NCI-H1436 treated with DMSO at 0.1 percent for 48 hours (cell line): ENCODE measurements around the gene DBF4B.

Source experiments
- DNase-seq: peaks from one replicate; lab custom pipeline; 2025; lab: John Stamatoyannopoulos, UW

Gene DBF4B

GRCh38 chr17:44777394-44778348 lies 69.2 kb downstream of the DBF4B start:
- no peak for DNase-seq

GRCh38 chr17:44778656-44779210 lies 70.3 kb downstream of the DBF4B start:
- no peak for DNase-seq

GRCh38 chr17:44779211-44780025 lies 71.0 kb downstream of the DBF4B start:
- no peak for DNase-seq

- DNase-seq, result no peak
Measured at GRCh38 chr17:44780161-44780560, 71.7 kb downstream of the DBF4B start.

GRCh38 chr17:44780845-44781480 lies 72.5 kb downstream of the DBF4B start:
- DNase-seq, result no peak

GRCh38 chr17:44781551-44782325 lies 73.3 kb downstream of the DBF4B start:
- DNase-seq, result no peak

- DNase-seq, result no peak
Measured at GRCh38 chr17:44782326-44782850, 73.9 kb downstream of the DBF4B start.

GRCh38 chr17:44785921-44786320 lies 77.5 kb downstream of the DBF4B start:
- no peak for DNase-seq

- DNase-seq, result no peak
Measured at GRCh38 chr17:44786551-44787081, 78.2 kb downstream of the DBF4B start.

GRCh38 chr17:44787271-44787940 lies 78.9 kb downstream of the DBF4B start:
- DNase-seq, result no peak

GRCh38 chr17:44788139-44788538 lies 79.7 kb downstream of the DBF4B start:
- no peak for DNase-seq

- DNase-seq, result no peak
Measured at GRCh38 chr17:44792276-44792675, 83.8 kb downstream of the DBF4B start.

- DNase-seq, result no peak
Measured at GRCh38 chr17:44793885-44794842, 85.7 kb downstream of the DBF4B start.

GRCh38 chr17:44794851-44795413 lies 86.5 kb downstream of the DBF4B start:
- no peak for DNase-seq

GRCh38 chr17:44795421-44795820 lies 87.0 kb downstream of the DBF4B start:
- DNase-seq, result no peak

GRCh38 chr17:44795928-44796327 lies 87.5 kb downstream of the DBF4B start:
- DNase-seq, result no peak

- DNase-seq, result no peak
Measured at GRCh38 chr17:44796731-44797130, 88.3 kb downstream of the DBF4B start.

GRCh38 chr17:44797802-44798201 lies 89.3 kb downstream of the DBF4B start:
- DNase-seq, result no peak

GRCh38 chr17:44798356-44798755 lies 89.9 kb downstream of the DBF4B start:
- no peak for DNase-seq
